ENCODE measurements around the gene ARPP21. TPM values are rescaled to one million over a fixed set of nuclear protein-coding genes. Genes with fewer than 3 reads are reported as not detected.
"Not testable (repeated sequence)": the region's sequence is repeated elsewhere in the genome, so short reads cannot be mapped to it uniquely, and the experiment has no call there.

ARPP21 gene
- total RNA-seq, result not detected

DNA sequence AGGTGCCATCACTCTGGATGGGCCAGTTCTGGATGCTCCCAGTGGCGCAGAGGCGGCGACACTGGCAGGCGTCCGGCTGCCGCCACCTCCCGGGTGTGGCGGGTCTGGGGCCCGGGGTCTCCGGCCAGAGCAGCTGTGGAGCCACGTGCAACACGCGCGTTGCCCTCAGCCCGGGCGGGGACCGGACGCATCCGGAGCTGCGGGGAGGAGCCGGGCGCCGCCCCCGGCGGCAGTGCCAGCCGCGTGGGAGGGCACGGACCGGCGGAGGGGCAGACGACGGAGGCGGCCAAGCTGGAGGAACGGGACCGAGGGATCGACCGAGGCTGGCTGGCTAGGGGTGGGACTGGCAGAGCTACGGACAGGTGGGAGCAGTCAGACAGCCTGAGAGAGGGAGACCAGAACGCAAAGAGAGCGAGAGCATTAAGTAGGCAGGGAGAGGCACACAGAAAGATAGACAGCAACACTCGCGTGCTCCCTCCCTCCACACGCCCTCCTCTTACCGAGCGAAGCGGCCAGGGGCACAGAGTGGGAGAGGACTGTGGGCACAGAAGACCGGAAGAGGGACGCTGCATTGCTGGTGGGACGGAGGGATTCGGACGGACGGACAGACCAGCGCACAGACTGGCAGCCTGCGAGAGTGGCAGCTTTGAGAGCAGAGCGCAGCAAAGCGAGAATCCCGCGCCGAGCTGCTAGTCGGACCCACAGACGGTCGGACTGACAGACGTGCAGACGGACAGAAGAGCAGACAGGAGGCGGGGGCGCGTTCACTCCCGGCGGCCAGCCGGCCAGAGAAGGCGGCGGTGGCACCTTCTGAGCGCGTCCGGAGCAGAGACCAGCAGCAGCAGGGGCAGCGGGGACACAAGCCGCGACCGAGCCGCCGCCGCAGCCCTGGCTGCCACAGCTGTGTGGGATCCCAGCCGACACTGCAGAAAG is at the start of gene ARPP21:
Gene ARPP21 (plus strand): TSS at position 272 of the 933 bp plus-strand sequence. CDS start 42,227 bp downstream, outside the sequence.
- peak; percentile 41 for ATAC-seq

DNA sequence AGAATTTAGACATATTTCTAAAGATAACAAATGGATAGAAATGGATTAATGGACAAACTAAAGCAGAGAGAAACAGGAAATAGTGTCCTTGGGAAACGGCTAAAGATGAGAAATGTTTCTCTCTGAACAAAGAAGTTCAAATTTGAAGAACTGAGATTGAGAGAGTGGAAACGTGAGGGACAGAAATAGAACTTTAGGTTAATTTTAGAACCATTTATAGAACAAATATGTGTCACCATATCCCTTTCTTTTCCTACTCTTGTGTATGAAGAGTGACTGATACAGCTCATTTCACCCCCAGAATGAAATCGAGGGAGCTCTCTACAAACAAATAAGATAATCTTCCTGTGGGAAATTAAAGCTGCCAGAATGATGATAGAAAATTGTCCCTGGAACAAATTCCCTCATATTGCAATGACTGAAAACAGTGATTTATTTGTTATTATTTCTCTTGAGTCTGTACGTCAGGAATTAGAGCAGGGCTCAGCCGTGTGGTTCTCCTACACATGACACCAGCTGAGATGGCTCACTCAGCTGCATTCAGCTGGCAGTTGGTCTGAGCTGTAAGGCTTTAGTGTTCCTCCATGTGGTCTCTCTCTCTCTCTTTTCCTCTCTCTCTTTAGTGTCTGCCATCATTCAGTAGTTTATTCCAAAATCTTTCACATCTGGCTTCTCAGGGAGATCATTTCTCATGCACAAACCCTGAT is 46.6 kb upstream of the ARPP21 start:
- ATAC-seq, result no peak

DNA sequence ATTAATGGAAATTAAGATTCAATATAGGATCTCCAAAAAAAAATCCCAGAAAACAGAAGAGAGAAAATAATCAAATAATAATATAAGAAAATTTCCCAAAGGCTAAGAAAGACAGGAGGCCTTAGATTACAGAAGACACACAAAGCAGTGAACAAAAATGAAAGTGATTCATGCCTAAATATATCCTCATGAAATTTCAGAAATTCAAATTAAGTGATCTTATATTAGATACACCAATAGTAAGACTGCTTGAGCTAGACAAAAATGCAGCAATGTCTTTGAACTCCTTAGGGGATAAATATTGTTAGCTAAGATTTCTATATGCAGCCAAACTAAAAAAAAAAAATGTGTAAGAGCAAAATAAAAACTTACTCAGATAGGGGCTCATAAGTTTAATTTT is 44.6 kb upstream of the ARPP21 start:
- no peak for ATAC-seq

DNA sequence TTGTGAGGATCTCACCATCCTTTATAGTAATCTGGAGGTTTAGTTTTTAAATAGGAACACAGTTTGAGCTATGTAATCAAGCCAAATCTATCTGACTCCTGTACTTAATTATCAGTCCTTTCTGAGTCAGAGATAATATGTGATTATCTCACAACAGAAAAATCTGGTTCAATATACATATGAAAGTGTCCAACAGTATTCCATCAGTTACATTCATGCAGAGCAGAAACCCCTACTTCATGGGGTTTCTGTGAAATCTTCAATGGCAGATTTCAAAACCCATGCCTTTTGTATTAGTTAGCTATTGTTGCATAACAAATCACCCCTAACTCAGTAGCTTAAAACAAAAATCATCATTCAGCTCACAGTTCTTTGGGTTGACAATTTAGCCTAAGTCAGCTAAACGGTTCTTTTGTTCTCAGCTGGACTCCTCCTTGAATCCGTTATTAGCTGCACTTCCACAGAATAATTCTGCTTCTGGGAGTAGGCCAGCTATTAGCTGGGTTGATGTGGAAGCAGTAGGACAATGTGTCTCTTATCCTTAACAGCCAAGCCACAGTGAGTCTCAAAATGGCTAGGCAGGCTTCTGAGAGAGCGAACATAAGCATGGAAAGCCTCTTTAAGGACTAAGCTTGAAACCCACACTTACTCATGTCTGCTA is 42.9 kb upstream of the ARPP21 start:
- no peak for ATAC-seq

DNA sequence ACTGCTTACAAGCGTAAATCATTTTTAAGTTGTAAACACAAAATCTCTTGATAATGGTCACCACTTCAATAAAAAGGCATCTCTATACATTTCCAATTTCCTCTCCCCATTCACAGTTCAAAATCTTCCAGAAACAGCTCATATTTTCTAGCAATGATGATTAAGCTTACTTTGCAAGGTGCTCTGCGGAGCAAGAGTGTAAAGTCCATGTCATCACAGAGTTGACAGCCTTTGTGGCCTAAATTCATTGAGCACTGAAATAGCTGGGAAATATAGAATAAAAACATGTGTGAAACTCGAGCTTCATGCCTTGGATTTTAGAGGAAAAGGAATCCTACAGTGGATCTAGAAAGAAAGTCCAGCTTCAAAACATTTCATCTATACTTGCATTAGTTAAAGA is 41.8 kb upstream of the ARPP21 start:
- ATAC-seq, result no peak

DNA sequence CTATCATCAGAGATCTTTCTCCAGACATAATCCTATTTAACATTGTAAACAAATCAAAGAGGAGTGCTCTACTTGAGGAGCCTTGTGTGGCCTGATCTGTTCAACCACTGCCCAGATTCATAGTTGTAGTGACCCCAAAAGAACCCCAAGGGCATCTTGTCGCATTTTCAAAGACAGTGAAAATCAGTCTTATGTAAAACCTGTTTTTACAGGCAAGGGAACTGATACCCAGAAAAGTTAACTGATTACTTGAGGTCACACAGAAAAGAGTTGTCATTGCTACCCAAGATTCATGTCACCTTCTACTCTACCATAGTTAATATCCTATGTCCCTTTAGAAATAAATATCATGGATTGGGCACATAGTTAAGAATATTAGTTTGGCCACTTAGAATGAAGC is 40.5 kb upstream of the ARPP21 start:
- ATAC-seq, result no peak

DNA sequence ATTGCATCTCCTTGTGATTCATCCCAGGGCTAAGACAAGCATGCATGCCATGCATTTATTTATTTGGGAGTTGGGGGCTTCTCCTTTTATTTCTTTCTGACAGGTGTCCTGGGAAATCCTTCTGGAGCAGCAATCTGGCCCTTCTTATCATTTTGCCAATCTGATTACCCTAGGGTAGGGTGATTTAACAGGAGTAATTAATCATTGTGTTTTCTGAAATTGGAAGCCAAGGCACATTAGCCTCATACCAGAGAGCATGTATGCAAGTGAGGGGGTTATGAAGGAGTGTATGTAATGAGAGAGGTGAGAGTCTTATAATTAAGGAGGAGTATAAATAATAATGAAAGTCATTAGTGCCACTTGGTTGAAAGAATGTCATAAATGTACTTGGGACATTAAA is 37.4 kb upstream of the ARPP21 start:
- ATAC-seq, result no peak

DNA sequence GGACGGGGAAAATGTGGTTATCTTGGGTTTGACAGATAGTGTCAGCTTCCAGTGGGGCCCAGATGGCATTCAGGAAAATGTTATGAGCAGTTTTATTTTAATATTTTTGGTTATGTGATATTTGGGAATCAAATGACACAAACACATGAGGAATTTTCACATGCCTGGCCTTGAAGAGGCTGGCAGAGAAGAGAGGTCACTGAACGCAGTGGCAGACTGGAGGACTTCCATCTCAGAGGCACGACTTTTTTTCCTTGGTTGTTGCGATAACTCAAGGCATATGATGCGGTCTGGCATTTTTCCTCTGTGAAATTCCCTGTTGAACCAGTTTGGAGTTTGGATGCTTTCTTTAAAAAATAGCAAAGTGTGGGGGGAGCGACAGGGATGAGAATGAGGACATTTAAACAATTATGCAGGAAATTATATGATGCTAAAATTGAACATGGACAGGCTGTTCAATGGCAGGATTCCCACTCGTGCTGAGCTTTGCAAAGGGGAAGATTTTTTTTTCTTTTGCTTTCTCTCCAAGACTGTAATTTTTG is 36.9 kb upstream of the ARPP21 start:
- ATAC-seq, result no peak

DNA sequence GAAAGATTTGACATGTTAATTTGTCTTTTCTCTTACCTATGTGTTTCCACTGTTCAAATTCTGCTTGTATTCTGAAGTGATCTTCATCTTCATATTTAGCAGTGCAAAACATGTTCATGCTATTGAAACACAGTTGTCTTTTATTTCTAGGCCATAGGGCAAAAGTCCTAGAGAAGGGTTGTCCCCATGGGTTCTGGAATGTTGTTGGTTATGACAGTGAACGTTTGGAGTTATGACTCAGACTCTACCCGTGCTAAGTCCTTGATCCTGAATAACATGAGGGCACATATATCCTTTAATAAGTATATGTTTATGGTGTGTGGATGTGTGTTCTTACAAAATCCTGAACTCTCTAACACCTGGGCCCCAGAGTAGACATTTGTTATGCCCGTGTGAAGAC is 23.0 kb upstream of the ARPP21 start:
- ATAC-seq, result no peak

DNA sequence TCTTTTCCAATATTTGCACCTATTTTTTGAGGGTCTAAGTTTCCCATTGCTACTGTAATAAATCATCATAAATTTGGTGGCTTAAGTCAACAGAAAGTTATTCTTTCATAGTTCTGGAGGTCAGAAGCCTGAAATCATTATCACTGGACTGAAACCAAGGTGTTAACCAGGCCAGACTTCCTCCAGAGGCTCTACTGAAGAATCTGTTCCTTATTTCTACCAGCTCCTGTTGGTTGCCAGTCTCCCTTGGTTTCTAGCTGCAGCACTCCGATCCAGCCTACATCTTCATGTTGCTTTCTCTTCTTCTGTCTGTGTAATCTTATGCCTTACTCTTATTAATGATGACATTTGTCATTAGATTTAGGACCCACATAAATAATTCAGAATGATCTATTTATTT is 22.0 kb upstream of the ARPP21 start:
- no peak for ATAC-seq

DNA sequence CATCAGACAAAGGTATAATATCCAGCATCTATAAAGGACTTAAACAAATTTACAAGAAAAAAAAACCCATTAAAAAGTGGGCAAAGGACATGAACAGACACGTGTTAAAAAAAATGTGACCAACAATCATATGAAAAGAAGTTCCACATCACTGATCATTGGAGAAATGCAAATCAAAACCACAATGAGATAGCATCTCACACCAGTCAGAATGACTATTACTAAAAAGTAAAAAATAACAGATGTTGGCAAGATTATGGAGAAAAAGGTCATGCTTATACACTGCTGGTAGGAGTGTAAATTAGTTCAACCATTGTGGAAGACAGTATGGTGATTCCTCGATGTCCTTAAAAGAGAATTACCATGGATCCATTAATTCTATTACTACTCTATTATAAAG is 19.1 kb upstream of the ARPP21 start:
- ATAC-seq, result not testable (repeated sequence)

DNA sequence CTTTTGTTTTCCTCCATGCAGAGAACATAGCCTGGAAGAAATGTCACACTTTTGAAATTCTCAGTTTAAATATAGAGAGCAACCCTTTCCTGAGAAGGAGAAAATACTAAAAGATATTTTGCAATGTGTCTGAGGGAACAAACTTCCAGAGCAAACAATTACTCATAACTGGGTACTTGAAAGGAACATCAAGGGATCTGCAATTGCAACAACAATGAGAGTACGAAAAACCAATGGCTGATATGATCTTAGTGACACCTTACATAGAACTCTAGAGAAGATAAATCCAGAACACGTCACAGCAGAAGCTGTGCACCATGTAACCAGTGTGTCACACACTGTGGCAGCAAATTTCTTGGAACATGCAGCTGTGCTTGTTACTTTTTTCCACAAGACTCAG is 14.6 kb upstream of the ARPP21 start:
- ATAC-seq, result no peak

DNA sequence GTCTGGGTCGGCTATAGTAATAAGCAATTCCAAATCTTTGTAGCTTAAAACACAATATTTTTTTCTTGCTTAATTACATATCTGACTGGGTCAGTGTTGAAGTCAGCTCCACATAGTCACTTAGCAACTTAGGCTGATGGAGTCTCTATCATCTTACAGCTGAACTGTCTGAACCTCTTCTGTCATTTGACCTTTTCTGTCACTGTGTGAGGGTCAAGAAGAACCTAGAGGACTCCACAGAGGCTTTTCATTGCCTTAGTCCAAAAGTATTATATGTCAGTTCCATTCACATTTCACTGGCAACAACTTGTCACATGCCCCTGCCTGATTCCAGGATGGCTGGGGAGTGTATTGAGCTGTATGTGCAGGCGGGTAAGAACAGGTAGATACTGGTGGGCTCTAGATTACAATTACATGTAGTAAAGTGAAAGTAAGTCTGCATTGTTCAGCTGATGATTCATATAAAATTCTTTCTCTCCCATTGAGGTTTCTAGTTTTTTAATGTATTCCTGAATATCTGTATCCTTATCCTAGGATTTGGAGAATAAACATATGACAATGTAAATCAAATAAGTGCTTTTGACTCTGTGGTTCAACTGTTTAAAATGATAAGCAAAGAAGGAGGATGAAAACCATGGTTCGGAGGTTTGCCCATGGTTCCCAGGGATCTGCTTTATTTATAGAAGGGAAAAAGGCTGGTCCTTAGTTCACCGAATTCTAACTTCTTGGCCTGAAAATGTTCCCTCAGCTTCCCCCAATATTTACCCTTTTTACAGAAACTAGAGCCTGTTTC is 5.8 kb upstream of the ARPP21 start:
- ATAC-seq, result no peak

DNA sequence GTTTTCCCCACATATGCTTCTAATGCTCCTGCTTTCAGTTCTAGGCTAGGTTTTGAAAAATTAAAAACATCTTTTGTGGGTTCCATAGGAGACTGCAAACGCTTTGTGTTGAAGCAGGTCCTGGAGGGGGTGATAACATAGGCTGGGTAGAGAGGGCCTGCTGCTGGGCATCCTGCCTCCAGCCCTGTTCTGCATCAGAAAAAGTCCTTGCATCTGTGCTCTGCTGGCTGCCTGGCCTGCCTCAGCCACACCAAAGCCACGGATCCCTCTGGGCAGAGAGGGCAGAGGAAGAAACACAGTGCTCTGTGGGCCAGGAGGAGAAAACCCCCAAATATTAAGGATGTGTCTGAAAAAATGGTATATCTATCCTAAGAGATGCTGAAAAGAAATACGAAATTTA is 3.9 kb upstream of the ARPP21 start:
- ATAC-seq, result no peak

DNA sequence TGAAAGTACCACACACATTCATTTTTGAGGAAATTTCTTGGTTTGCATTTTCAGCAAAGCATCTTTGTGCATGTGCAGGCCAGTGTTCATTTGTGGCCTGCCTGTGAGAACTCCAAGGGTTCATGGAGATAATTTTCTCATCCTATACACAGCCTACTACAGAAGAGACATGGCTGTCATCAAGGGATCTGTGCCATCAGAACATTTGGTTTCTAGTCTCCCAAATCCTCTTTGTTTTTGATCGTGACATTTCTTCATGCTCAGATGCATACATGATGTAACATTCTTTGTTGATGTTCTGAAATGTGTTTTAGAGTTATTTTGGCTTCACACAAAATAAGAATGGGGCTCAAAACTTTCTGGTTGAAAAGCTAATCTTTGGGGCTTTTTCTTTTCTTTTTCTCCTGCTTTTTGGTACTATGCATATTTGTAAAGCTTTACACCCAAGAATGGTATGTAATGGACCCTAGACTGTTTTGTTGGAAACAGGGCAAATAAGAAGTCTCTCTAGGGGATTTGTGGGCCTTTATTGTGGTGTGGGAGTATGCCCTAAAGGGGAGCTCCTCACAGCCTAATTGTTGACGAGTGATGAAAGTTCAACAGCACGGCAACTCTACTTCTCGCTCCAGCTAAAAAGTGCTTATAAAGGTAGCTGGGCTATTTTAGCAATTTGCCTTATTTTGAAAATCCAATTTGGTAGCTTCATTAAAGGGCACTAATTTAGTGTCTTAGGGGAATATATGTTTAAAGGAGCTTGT is 3.2 kb upstream of the ARPP21 start:
- no peak for ATAC-seq

DNA sequence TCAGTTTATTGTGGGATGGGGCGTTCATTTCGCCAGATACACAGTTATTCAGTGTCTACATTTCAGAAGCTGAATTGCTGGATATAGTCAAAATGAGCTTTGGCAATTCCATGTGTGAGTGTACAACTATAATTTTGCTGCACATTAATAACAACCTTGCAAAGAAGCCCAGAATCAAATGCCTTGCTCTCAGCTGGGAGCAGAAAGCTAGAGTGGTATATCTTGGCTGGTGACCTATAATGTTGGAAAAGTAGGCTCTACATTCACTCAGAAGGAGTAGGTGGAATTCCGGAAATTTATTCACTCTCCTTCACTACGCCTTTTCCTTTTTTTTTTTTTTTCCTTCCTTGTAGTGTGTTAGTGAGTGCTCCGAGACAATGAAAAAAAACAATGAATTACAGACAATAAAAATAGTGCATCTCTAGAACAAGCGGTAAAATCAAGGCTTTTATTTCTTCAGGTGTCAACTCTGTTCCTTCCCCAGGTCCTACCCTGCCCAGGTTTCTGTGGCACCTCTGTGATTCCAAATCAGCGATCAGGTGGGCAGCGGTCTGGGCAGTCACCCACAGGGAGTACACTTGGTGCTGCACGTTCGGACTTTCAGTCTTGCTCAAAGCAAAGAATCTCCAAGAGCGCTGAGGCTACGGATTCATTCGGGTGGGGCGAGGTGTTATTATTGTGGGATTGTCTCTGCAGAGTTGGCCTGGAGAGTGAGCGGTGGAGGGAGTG is 910 bp upstream of the ARPP21 start:
- ATAC-seq, result no peak

DNA sequence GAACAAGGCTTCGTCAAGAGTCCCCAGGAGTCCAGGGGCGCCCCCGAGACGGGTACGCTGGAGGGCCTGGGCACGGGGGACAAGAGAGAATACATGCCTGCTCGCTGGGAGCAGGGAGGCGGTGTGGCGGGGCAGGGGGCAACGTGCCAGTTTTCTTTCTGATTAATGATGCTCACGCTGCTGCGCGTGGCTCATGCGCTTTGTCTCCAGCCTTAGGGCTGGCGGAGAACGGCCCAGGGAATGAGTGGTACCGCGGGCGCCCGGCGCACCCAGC is 408 bp upstream of the ARPP21 start:
- peak; percentile 31 for ATAC-seq

DNA sequence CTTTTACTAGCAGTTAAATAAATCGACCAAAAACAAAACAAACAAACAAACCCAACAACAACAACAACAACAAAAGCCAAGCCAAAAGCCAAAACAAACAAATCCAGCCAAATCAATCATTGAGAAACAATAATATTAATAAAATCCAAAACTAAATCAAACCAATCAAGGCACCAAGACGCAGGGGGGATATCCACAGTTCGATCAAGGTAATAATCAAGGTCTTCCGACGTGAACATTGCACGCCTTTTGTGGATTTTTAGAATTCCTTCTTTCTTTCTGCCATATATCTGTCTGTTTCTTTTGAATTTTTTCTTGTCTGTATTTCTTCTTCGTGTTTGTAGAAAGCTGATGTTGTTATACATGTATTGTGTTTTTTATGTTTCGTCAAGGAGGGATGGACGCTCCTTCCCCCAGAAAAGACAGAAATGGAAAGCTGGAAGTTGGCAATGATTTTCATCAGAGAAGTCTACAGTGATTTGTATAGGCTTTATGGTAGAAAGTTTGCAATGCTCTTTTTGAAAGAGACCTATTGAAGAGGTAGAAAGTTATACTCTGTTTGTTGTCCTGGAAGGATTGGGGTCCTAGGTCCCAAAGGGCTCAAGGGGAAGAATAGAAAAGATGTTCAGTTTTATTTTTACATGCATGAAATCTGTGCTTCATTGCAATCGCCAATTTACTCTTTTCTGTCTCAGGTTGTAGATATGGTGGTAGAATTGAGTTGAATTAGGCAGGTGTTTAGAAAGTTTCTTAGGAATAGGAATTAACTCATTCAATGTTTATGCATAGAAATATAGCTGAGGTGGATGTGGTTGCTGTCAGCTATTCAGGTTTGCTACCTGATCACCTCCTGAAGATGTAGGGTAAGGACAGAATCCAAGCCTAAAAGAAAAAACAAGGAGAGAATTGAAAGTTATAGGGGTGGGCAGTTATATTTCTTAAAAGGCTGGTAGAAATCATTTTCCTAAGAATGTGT is 1.2 kb downstream of the ARPP21 start:
- ATAC-seq, result no peak

DNA sequence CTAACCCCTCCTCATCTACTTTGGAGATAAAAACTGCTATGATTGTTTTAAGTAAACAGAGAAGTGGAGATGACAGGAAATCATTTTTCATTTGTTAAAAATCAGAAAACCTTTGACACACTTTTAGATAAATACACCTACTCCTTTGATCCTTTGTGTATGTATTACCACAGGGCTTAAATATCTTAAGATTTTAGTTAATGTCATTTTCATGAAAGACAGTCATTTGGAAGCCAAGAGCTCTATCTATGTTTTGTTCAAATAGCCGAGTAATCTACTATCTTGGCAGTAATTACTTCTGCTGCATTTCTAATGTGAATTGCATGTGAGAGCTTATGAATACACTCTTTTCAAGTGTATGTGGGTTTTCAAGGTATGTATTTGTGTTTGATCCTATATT is 2.0 kb downstream of the ARPP21 start:
- no peak for ATAC-seq

Data from esophagus mucosa (tissue), 1 donor.